Amygdala (tissue), 56 donors: ENCODE data around the gene HDC.

Experiments
- DNase-seq, 56 donors: peaks; one replicate each; lab custom pipeline; 2025; lab: John Stamatoyannopoulos, UW

HDC gene

GRCh38 chr15:50228866-50229265 is 36.7 kb downstream of the HDC start:
- no peak for DNase-seq

GRCh38 chr15:50227076-50227475 is 38.5 kb downstream of the HDC start:
- no peak for DNase-seq

- no peak for DNase-seq
These were observed 39.6 kb downstream of the HDC start for GRCh38 chr15:50225938-50226337.

GRCh38 chr15:50225057-50225456 is 40.5 kb downstream of the HDC start:
- DNase-seq: no peak

GRCh38 chr15:50224606-50225005 is 40.9 kb downstream of the HDC start:
- no peak for DNase-seq

GRCh38 chr15:50222181-50222580 is 43.3 kb downstream of the HDC start:
- DNase-seq: no peak

- no peak for DNase-seq
These were observed 45.7 kb downstream of the HDC start for GRCh38 chr15:50219820-50220219.

GRCh38 chr15:50218691-50219090 is 46.8 kb downstream of the HDC start:
- DNase-seq: no peak

GRCh38 chr15:50218291-50218690 is 47.2 kb downstream of the HDC start:
- DNase-seq: no peak

GRCh38 chr15:50210462-50211157 is 54.9 kb downstream of the HDC start:
- no peak for DNase-seq

- no peak for DNase-seq
These were observed 55.7 kb downstream of the HDC start for GRCh38 chr15:50209809-50210208.

GRCh38 chr15:50206020-50206419 is 59.5 kb downstream of the HDC start:
- no peak for DNase-seq

- DNase-seq: no peak
These were observed 63.5 kb downstream of the HDC start for GRCh38 chr15:50202003-50202402.

- DNase-seq: no peak
These were observed 72.5 kb downstream of the HDC start for GRCh38 chr15:50192926-50193620.

- no peak for DNase-seq
These were observed 73.4 kb downstream of the HDC start for GRCh38 chr15:50192164-50192563.
